ENCODE measurements around the gene LSAMP.

GRCh38 chr3:116392291-116392690 lies 53.0 kb downstream of the LSAMP start:
- no peak for TF ChIP-seq KLF16 (IDR thresholded peaks at IDR 0.05)
- no peak for TF ChIP-seq SPI1 (IDR thresholded peaks at IDR 0.05; ENCODE audit: borderline replicate concordance, low read depth, low read length)
- TF ChIP-seq FOS (IDR thresholded peaks at IDR 0.05; ENCODE audit: extremely low read depth, insufficient read length): no peak
- no peak for TF ChIP-seq RFX5 (IDR thresholded peaks at IDR 0.05; ENCODE audit: low read depth, low read length)
- TF ChIP-seq POLR2AphosphoS5 (IDR thresholded peaks at IDR 0.05; ENCODE audit: control insufficient read depth, insufficient read depth, low read depth, low read length): no peak
- TF ChIP-seq TAF1 (IDR thresholded peaks at IDR 0.05; ENCODE audit: control insufficient read depth, extremely low read depth, insufficient read depth, low read length, severe bottlenecking): no peak
- no peak for TF ChIP-seq CTCF (IDR thresholded peaks at IDR 0.05 in 2 of 3, conservative IDR thresholded peaks at IDR 0.05 in 1 of 3; ENCODE audit: insufficient read depth in 2 of 3, low read depth in 1 of 3, low read length in 3 of 3)
- no peak for TF ChIP-seq NR2F6 (CRISPR knock-in tag; IDR thresholded peaks at IDR 0.05)
- no peak for TF ChIP-seq JUND (IDR thresholded peaks at IDR 0.05; ENCODE audit: borderline replicate concordance, low read depth, low read length)
- no peak for TF ChIP-seq JUND (tag; IDR thresholded peaks at IDR 0.05; ENCODE audit: borderline replicate concordance, low read depth, low read length)
- TF ChIP-seq POU5F1 (IDR thresholded peaks at IDR 0.05; ENCODE audit: borderline replicate concordance, low read depth, low read length, partially characterized antibody): no peak
- TF ChIP-seq REST (IDR thresholded peaks at IDR 0.05; ENCODE audit: borderline replicate concordance): no peak
- TF ChIP-seq REST (CRISPR knock-in tag; IDR thresholded peaks at IDR 0.05; ENCODE audit: low read depth): no peak
- no peak for TF ChIP-seq ZBTB33 (CRISPR knock-in tag; IDR thresholded peaks at IDR 0.05)
- TF ChIP-seq EZH2 (IDR thresholded peaks at IDR 0.05; ENCODE audit: borderline replicate concordance, low read depth, low read length): no peak
